SK-N-SH (cell line): Measurements from ENCODE around the gene VSIG10L.

Experiments
- CTCF ChIP-seq: fragments of 200-600 bp; sonication (generic); IDR thresholded peaks from 2 replicates; pipeline ENCODE4 v1.6.1; 2017; ENCODE audit warnings: antibody characterized with exemption, mild to moderate bottlenecking, moderate library complexity
- FOXJ3 ChIP-seq: sonication (generic); formaldehyde crosslinking; IDR thresholded peaks from 2 replicates; pipeline ENCODE4 v1.5.1; 2020; ENCODE audit warnings: mild to moderate bottlenecking, missing genetic modification reagents
- PBX3 ChIP-seq: IDR thresholded peaks from 2 replicates; pipeline ENCODE4; 2012
- POLR2AphosphoS5 ChIP-seq: IDR thresholded peaks from 2 replicates; pipeline ENCODE4 v1.6.1; 2012; ENCODE audit warnings: low read depth, low read length
- RCOR1 ChIP-seq: fragments of 150-350 bp; IDR thresholded peaks from 2 replicates; pipeline ENCODE4 v1.6.1; 2017; ENCODE audit warnings: antibody characterized with exemption, low read length
- REST ChIP-seq: IDR thresholded peaks from 2 replicates; pipeline ENCODE4 v1.6.1; 2012; ENCODE audit warnings: mild to moderate bottlenecking, low read depth, low read length, moderate library complexity
- RFX5 ChIP-seq: IDR thresholded peaks from 2 replicates; pipeline ENCODE4 v1.6.1; 2012; ENCODE audit warnings: mild to moderate bottlenecking, improper control_type of control experiment, low read length
- SIN3A ChIP-seq: IDR thresholded peaks from 2 replicates; pipeline ENCODE4 v1.6.1; 2012; ENCODE audit warnings: low read depth, mild to moderate bottlenecking, low read length, moderate library complexity, borderline replicate concordance
- YY1 ChIP-seq: IDR thresholded peaks from 2 replicates; pipeline ENCODE4 v1.4.0; 2012; ENCODE audit warnings: low read depth, mild to moderate bottlenecking
- TF ChIP-seq, protein P1 (sequence below): fragments of 150-350 bp; IDR thresholded peaks from 2 replicates; pipeline ENCODE4 v1.6.1; 2017; ENCODE audit warnings: antibody characterized with exemption, low read length, low read depth, borderline replicate concordance
- TF ChIP-seq, protein P2 (sequence below): IDR thresholded peaks from 2 replicates; pipeline ENCODE4 v1.4.0; 2012; ENCODE audit warnings: low read depth, borderline replicate concordance

DNA sequence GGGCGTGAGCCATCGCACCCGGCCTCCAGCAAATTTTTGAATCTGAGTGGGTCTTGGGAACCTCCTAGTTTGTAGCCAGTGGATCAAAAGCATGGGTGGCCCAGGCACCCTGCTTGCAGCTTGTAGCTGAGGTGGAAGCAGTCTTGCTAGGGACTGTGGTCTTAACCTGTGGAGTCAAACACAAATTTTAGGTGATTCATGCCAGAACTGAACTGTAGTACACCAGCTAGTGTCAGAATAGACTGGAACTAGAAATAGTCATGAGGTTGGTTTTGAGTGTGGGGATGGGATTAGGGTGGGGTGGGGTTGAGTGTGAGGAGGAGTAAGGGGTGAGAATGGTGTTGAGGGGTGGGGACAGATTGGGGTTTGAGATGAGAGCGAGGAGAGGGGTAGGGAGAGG, 40.1 kb upstream of the VSIG10L start:
- TF ChIP-seq PBX3 (no peak), CTCF (no peak), YY1 (no peak), FOXJ3 (no peak), REST (no peak), POLR2AphosphoS5 (no peak), RFX5 (no peak), SIN3A (no peak), RCOR1 (no peak)
- TF ChIP-seq, protein P1, sequence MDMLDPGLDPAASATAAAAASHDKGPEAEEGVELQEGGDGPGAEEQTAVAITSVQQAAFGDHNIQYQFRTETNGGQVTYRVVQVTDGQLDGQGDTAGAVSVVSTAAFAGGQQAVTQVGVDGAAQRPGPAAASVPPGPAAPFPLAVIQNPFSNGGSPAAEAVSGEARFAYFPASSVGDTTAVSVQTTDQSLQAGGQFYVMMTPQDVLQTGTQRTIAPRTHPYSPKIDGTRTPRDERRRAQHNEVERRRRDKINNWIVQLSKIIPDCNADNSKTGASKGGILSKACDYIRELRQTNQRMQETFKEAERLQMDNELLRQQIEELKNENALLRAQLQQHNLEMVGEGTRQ: no peak
- TF ChIP-seq, protein P2, sequence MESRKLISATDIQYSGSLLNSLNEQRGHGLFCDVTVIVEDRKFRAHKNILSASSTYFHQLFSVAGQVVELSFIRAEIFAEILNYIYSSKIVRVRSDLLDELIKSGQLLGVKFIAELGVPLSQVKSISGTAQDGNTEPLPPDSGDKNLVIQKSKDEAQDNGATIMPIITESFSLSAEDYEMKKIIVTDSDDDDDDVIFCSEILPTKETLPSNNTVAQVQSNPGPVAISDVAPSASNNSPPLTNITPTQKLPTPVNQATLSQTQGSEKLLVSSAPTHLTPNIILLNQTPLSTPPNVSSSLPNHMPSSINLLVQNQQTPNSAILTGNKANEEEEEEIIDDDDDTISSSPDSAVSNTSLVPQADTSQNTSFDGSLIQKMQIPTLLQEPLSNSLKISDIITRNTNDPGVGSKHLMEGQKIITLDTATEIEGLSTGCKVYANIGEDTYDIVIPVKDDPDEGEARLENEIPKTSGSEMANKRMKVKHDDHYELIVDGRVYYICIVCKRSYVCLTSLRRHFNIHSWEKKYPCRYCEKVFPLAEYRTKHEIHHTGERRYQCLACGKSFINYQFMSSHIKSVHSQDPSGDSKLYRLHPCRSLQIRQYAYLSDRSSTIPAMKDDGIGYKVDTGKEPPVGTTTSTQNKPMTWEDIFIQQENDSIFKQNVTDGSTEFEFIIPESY: no peak
